B cell (primary cell): ENCODE results near the gene VKORC1. TPM values are rescaled to one million over a fixed set of nuclear protein-coding genes. Genes with fewer than 3 reads are reported as not detected.

Experiments
- ATAC-seq: fragments of 200-7000 bp; cut with Tn5 transposase; one replicate; pipeline ENCODE4 v1.10.0; 2021; ENCODE audit warnings: low read depth, mild to moderate bottlenecking, moderate number of reproducible peaks, moderate library complexity
- CTCF ChIA-PET: fragments of 350-600 bp; sonication (Branson Sonifier 250); formaldehyde crosslinking; loops from one replicate; lab custom pipeline; 2021; ENCODE audit warnings: antibody characterized with exemption, inconsistent platforms; lab: Charles Lee
- POLR2A ChIA-PET: fragments of 350-600 bp; sonication (Branson Sonifier 250); formaldehyde crosslinking; loops from one replicate; lab custom pipeline; 2021; ENCODE audit warnings: antibody characterized with exemption; lab: Charles Lee
- DNase-seq: peaks from one replicate; pipeline ENCODE4 v3.0.0; 2013
- H2AFZ ChIP-seq: 2 replicates; pipeline ENCODE4 v1.6.1; 2012; ENCODE audit warnings: mild to moderate bottlenecking, low read depth, low read length; ENCODE audit not compliant: insufficient read depth, poor library complexity, severe bottlenecking
- H3K27ac ChIP-seq, 2 donors: 1 replicate in 1 of 2; 2 replicates in 1 of 2; pipeline ENCODE4 v1.5.1; 2012 to 2013; ENCODE audit warnings: low read length in 2 of 2, mild to moderate bottlenecking in 2 of 2, moderate library complexity in 1 of 2
- H3K27me3 ChIP-seq, 4 experiments: fragments of 200-600 bp in 1 of 4; sonication (generic) in 1 of 4; replicated peaks in 1 of 4; 1 replicate in 2 of 4; 2 replicates in 2 of 4; pipeline versions ENCODE4 v1.6.1 to v1.7.0; 2013 to 2016; ENCODE audit warnings: low read length in 3 of 4, mild to moderate bottlenecking in 2 of 4, mixed read lengths in 1 of 4, moderate library complexity in 1 of 4; ENCODE audit not compliant: insufficient read depth in 4 of 4, control insufficient read depth in 3 of 4; ENCODE audit errors: control extremely low read depth in 1 of 4
- H3K36me3 ChIP-seq, 2 experiments: replicated peaks in 1 of 2; 1 replicate in 1 of 2; 2 replicates in 1 of 2; pipeline versions ENCODE4 v1.6.1 to v1.7.1; 2013; ENCODE audit warnings: low read length in 1 of 2; ENCODE audit not compliant: insufficient read depth in 2 of 2, control insufficient read depth in 1 of 2; ENCODE audit errors: control extremely low read depth in 1 of 2, extremely low read depth in 1 of 2
- H3K4me1 ChIP-seq, 2 donors: fragments of 200-600 bp in 1 of 2; sonication (generic) in 1 of 2; 1 replicate in 1 of 2; 2 replicates in 1 of 2; pipeline versions ENCODE4 v1.5.1 to v1.6.1; 2013 to 2017; ENCODE audit warnings: low read length in 2 of 2; ENCODE audit not compliant: control insufficient read depth in 2 of 2, insufficient read depth in 2 of 2
- H3K4me2 ChIP-seq: replicated peaks from 2 replicates; pipeline ENCODE3; 2012; ENCODE audit warnings: mild to moderate bottlenecking, low read depth, low read length; ENCODE audit not compliant: poor library complexity, severe bottlenecking
- H3K4me3 ChIP-seq, 5 experiments: fragments of 200-600 bp in 1 of 5; sonication (generic) in 1 of 5; 1 replicate in 3 of 5; 2 replicates in 2 of 5; pipeline versions ENCODE4 v1.5.1 to v1.7.0; 2011 to 2016; ENCODE audit warnings: low read length in 4 of 5, mild to moderate bottlenecking in 4 of 5, low read depth in 2 of 5, control low read depth in 1 of 5, moderate library complexity in 1 of 5; ENCODE audit not compliant: insufficient read depth in 1 of 5; ENCODE audit errors: control extremely low read depth in 1 of 5, extremely low read depth in 1 of 5
- H3K79me2 ChIP-seq: fragments of 200-600 bp; sonication (generic); one replicate; pipeline ENCODE4 v1.6.0; 2016; ENCODE audit warnings: low read length; ENCODE audit not compliant: control insufficient read depth, insufficient read depth
- H3K9ac ChIP-seq: fragments of 200-600 bp; sonication (generic); 2 replicates; pipeline ENCODE4 v1.6.1; 2017; ENCODE audit warnings: mild to moderate bottlenecking, low read length, moderate library complexity
- H3K9me3 ChIP-seq, 3 donors: one replicate each; pipeline versions ENCODE4 v1.6.1 to v1.7.1; 2013; ENCODE audit warnings: low read length in 2 of 3; ENCODE audit not compliant: control insufficient read depth in 2 of 3, insufficient read depth in 1 of 3; ENCODE audit errors: control extremely low read depth in 1 of 3
- H4K20me1 ChIP-seq: 2 replicates; pipeline ENCODE4 v1.6.0; 2012; ENCODE audit warnings: mild to moderate bottlenecking, low read length; ENCODE audit not compliant: insufficient read depth, control insufficient read depth, poor library complexity, severe bottlenecking
- H3K27ac Mint-ChIP-seq: one replicate; pipeline ENCODE4 v1.8.0; 2021; ENCODE audit warnings: mixed read lengths
- H3K27me3 Mint-ChIP-seq: one replicate; pipeline ENCODE4 v1.8.0; 2021; ENCODE audit warnings: mixed read lengths
- H3K4me1 Mint-ChIP-seq: one replicate; pipeline ENCODE4 v1.8.0; 2021; ENCODE audit warnings: mixed read lengths
- H3K4me3 Mint-ChIP-seq: one replicate; pipeline ENCODE4 v1.8.0; 2021; ENCODE audit warnings: mixed read lengths
- H3K9me3 Mint-ChIP-seq: one replicate; pipeline ENCODE4 v1.8.0; 2022; ENCODE audit warnings: mixed read lengths; ENCODE audit not compliant: insufficient read depth
- CTCF ChIP-seq: fragments of 200-600 bp; IDR thresholded peaks from one replicate; pipeline ENCODE4 v1.8.0; 2022; ENCODE audit warnings: antibody characterized with exemption, mild to moderate bottlenecking
- EZH2 ChIP-seq: IDR thresholded peaks from 2 replicates; pipeline ENCODE4 v1.6.1; 2012; ENCODE audit warnings: borderline replicate concordance, low read depth, mild to moderate bottlenecking, moderate library complexity, low read length; ENCODE audit not compliant: insufficient read depth, poor library complexity, severe bottlenecking
- WGBS: methylation state at CpG from one replicate; pipeline ENCODE4 v1.1.5; 2013; ENCODE audit warnings: missing lambda C conversion rate; ENCODE audit not compliant: insufficient coverage; 5-methylcytosine and 5-hydroxymethylcytosine counted together
- intact Hi-C: fragments of 100-400 bp; cut with micrococcal nuclease; formaldehyde crosslinking; loops from one replicate; pipeline ENCODE4 v1.10.0; 2022
- polyA plus RNA-seq: library from polyadenylated mRNA; depleted of rRNA; stranded (reverse); fragments of >200 nt; gene quantifications from 2 replicates; pipeline ENCODE4 v1.2.3, GENCODE V29; 2012
- total RNA-seq, 2 donors: library from RNA; stranded (reverse); fragments of 120-200 nt in 1 of 2; gene quantifications; 1 replicate in 1 of 2; 2 replicates in 1 of 2; pipeline versions ENCODE4 v1.2.3 to v1.2.4, GENCODE V29; 2013 to 2022

VKORC1 gene
- total and polyA plus RNA-seq, 2 donors (not counting 1 experiment from before 2014, with no cell fraction given), result 31.8 to 45.7 TPM

GRCh38 chr16:31083556-31083955, 11.0 kb downstream of the VKORC1 start:
- no peak overlapping the region for H3K4me2 ChIP-seq
- H4K20me1 ChIP-seq, result peaks cover 58% of the 10 kb centered on the region
- no peaks in the 10 kb centered on the region for H3K9me3 ChIP-seq
- Mint-ChIP-seq H3K4me3 (no peak overlapping the region), H3K27me3 (no peaks in the 10 kb centered on the region), H3K9me3 (no peaks in the 10 kb centered on the region), H3K4me1 (peaks cover 9% of the 10 kb centered on the region), H3K27ac (no peak overlapping the region)
- POLR2A ChIA-PET, result no interaction called here
- intact Hi-C loops, result no loop called here
- no peak overlapping the region for H2AFZ ChIP-seq
- H3K79me2 ChIP-seq, result peaks cover 52% of the 10 kb centered on the region
- CTCF ChIA-PET, result no interaction called here
- no peak for TF ChIP-seq EZH2
- no peak for TF ChIP-seq CTCF
- 100% methylated on average over 3 of the region's 5 CpGs for WGBS
- peaks cover 0 to 4% of the 10 kb centered on the region in 2 donors for H3K4me1 ChIP-seq
- H3K36me3 ChIP-seq, result peaks cover 0 to 47% of the 10 kb centered on the region in 2 experiments
- DNase-seq (no peak), ATAC-seq (no peak)
- no peak overlapping the region for H3K9ac ChIP-seq
- H3K27me3 ChIP-seq, result no peaks in the 10 kb centered on the region
- H3K27ac ChIP-seq, result no peak overlapping the region
- H3K4me3 ChIP-seq, result no peak overlapping the region

DNA sequence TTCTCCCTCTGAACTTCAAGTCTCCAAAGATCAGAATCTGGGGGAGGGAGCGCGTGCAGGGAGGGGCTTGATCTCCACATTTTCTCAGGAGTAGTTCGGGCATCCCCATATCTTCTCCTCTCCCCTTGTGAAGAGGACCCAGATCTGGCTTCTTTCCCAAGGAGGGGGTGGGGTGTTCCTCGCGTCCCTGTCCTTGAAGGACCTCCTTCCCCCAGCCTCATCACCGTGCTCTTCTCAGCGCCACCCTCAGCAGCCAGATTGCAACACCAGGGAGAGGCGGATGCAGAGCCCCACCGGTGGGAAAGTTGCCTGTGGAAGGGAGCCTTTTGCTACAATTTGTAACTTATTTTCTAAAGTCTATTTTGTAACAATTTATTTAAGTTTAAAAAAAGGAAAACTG, 11.5 kb downstream of the VKORC1 start:
- H3K27me3 ChIP-seq, result no peaks in the 10 kb centered on the region
- no peak overlapping the region for H3K4me2 ChIP-seq
- H3K4me1 ChIP-seq, result peaks cover 0 to 4% of the 10 kb centered on the region in 2 donors
- WGBS, result no CpG with 5 or more reads among the region's 9 CpGs
- CTCF ChIA-PET, result no interaction called here
- peaks cover 55% of the 10 kb centered on the region for H3K79me2 ChIP-seq
- POLR2A ChIA-PET, result no interaction called here
- no peak overlapping the region for H3K4me3 Mint-ChIP-seq
- no peak overlapping the region for H3K27ac Mint-ChIP-seq
- no peak overlapping the region for H2AFZ ChIP-seq
- H3K9ac ChIP-seq, result no peak overlapping the region
- intact Hi-C loops, result no loop called here
- no peak overlapping the region for H3K27ac ChIP-seq
- H3K27me3 Mint-ChIP-seq, result no peaks in the 10 kb centered on the region
- H3K4me1 Mint-ChIP-seq, result peaks cover 10% of the 10 kb centered on the region
- H3K36me3 ChIP-seq, result peaks cover 0 to 51% of the 10 kb centered on the region in 2 experiments
- DNase-seq (no peak), ATAC-seq (no peak)
- no peaks in the 10 kb centered on the region for H3K9me3 Mint-ChIP-seq
- peaks cover 63% of the 10 kb centered on the region for H4K20me1 ChIP-seq
- H3K4me3 ChIP-seq, result no peak overlapping the region
- H3K9me3 ChIP-seq, result no peaks in the 10 kb centered on the region
- no peak for TF ChIP-seq EZH2
- no peak for TF ChIP-seq CTCF
